Hepatocyte (in vitro differentiated cells): ENCODE results near the gene PEX7.

Experiments
- EZH2 ChIP-seq: fragments of 200-600 bp; sonication (generic); IDR thresholded peaks from 2 replicates; pipeline ENCODE4 v1.6.1; 2016; ENCODE audit warnings: antibody characterized with exemption, mild to moderate bottlenecking, borderline replicate concordance
- TF ChIP-seq, protein P1 (sequence below): fragments of 200-600 bp; sonication (generic); IDR thresholded peaks from 2 replicates; pipeline ENCODE4 v1.5.1; 2016; ENCODE audit warnings: antibody characterized with exemption, mild to moderate bottlenecking; ENCODE audit not compliant: poor library complexity

GRCh38 chr6:136930528-136930927 is 108.1 kb downstream of the PEX7 start:
- no peak for TF ChIP-seq EZH2
- TF ChIP-seq, protein P1, sequence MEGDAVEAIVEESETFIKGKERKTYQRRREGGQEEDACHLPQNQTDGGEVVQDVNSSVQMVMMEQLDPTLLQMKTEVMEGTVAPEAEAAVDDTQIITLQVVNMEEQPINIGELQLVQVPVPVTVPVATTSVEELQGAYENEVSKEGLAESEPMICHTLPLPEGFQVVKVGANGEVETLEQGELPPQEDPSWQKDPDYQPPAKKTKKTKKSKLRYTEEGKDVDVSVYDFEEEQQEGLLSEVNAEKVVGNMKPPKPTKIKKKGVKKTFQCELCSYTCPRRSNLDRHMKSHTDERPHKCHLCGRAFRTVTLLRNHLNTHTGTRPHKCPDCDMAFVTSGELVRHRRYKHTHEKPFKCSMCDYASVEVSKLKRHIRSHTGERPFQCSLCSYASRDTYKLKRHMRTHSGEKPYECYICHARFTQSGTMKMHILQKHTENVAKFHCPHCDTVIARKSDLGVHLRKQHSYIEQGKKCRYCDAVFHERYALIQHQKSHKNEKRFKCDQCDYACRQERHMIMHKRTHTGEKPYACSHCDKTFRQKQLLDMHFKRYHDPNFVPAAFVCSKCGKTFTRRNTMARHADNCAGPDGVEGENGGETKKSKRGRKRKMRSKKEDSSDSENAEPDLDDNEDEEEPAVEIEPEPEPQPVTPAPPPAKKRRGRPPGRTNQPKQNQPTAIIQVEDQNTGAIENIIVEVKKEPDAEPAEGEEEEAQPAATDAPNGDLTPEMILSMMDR: no peak
